NCI-H1105 treated with DMSO at 0.1 percent for 48 hours (cell line): ENCODE data around the gene FKBP8.
"Not testable (repeated sequence)": the region's sequence is repeated elsewhere in the genome, so short reads cannot be mapped to it uniquely, and the experiment has no call there.

Experiments
- DNase-seq: peaks from one replicate; lab custom pipeline; 2025; lab: John Stamatoyannopoulos, UW

The FKBP8 gene

DNA sequence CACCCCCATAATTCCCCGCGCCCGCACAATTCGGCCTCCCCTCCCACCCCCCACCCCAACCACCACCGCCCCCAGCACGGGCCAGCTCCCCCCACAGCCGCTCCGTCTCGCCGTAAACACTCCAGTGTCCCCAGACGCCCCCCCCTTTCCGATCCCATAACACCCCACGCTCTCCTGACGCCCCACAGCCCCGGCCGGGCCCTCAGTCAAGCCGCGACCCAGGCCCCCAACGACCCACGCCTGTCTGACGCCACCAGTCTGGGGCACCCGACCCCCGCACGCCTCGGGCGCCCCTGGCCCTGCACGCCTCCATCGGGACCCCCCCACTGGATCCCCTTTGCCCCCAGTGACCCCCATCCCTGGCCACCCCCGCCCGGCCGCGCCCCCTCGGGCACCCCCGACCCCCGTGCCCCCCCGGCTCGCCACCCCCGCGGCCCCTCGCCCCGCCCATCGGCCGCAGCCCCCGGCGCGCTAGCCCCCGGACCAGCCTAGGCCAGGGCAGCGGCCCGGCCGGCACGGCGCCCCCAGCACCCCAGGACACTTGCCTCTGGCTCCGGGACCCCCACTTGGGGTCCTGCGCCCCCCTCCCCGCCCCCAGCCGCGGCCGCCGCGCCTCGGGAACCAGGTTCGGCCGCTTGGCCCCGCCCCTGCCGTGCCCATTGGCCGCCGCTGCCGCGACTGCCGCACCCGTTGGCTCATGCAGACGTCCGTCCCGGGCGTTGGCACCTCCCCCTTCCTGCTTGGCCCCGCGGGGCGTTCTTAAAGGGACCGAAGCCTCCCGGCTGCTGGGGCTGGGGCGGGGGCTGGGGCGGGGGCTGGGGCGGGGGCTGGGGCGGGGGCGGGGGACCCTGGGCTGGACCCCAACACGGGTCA is at the start of gene FKBP8:
Gene FKBP8, minus strand, starts transcription at position 633 of the 873 bp plus-strand sequence. CDS start 1,603 bp downstream, outside the sequence.
- peak; percentile 86 for DNase-seq

DNA sequence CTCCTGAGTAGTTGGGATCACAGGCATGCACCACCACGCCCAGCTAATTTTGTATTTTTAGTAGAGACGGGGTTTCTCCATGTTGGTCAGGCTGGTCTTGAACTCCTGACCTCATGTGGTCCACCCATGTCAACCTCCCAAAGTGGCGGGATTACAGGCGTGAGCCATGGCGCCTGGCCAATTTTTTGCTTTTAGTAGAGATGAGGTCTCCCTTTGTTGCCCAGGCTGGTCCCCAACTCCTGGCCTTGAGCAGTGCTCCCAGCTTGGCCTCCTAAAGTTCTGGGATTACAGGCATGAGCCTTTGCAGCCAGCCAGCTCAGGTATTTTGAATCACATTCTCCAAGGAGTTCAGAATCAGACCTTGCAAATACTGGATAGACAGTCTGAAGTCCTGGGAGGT is 49.4 kb upstream of the FKBP8 start:
- not testable (repeated sequence) for DNase-seq

DNA sequence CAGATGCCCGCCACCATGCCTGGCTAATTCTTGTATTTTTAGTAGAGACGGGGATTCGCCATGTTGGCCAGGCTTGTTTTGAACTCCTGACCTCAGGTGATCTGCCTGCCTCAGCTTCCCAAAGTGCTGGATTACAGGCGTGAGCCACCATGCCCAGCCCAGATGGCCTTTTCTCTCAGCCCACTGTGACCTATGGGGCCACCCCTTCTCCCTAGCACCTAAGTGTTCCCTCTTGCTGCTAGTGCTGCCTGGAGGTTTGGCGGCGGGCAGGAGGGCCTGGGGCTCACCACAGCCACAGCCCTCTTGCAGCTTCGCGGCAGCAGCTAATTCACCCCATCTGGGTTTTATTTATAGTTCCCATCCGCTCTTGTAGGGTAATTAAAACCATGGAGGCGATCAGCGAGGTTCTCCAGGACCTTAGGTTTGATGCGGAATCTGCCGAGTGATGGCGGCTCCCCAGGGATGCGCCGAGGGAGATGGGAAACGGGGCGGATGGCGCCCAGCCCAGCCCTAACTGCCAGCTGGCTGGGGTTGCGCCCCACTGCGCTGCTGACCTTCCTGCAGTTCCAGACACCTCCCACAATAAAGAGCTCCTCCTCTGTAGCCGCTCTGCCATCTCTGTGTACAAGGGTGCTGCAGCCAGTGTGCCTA is 48.5 kb upstream of the FKBP8 start:
- DNase-seq: no peak

DNA sequence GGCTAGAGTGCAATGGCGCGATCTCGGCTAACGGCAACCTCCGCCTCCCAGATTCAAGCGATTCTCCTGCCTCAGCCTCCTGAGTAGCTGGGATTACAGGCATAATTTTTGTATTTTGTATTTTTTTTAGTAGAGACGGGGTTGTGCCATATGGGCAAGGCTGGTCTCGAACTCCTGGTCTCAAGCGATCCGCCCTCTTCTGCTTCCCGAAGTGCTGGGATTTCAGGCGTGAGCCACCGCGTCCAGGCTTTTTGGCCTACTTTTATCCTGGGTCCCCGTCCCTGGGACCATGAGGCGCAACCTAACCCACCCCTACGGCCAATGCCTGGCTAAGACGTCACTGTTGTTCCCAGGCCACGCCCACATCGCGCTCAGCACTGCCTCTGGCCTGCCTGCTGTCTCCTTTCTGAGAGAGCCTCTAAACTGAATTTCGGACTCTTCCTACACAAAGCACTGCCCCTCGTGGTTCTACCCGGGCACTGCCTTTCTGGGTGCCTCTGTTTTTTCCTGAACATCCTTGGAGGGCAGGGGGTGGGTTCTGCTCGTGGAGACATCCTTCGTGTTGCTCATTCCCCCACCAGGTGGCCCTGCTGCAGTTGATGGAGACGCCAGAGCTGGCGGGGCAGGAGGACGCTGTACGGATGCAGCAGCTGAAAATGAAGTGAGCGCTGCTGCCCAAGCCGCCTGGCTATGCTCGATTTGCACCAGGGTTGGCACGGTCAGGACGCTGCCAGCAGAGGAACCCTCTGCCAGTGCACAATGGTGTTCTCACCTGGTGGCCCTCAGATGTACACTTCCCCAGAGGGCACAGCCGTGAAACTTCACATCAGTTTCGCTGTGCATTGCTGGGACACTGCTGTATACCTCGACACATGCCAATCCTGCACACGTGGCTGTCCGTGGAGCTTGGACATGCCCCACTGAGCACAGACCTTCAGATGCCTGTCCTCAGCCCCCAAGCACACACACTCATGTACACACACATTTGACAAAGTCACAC is 47.2 kb upstream of the FKBP8 start:
- DNase-seq: peak; percentile 99

DNA sequence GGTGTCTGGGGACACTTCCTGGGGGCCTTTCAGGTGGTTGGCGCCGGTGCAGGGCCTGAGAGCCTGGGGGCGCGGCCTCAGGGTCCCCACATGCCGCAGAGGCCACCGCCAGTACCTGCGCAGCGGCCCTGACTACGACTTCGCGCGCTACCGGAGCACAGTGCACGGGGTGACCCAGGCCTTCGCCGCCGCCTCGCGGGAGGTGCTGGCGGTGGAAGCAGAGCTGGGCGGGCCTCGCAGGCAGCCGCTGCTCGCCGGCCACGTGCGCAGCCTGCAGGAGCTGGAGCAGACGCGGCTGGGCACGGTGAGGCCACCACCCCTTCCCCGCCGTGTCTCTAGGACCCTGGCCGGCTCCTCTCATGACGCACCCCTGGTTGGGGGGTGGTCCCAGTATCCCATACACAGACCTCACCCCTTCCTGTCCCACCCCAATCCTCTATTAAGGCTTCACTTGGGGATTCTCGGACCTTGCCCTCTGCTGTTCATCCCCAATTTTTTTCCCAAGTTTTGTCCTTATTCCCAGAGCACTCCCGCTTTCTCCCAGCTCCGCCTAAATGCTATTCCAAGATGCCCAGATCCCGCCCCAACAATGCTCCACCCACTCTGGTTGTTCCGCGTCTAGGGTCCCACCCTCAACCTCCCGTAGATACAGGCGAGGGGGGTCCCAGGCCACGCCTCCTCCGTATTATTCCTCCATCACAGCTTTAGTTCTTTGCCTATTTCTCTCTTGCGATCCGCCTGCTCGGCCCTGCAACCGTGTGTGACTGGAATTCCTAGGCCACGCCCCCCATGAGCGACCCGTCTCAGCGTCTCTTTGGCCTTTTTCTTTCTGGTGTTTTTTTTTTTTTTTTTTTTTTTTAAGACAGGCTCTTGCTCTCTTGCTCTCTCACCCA is 46.3 kb upstream of the FKBP8 start:
- peak; percentile 89 for DNase-seq

DNA sequence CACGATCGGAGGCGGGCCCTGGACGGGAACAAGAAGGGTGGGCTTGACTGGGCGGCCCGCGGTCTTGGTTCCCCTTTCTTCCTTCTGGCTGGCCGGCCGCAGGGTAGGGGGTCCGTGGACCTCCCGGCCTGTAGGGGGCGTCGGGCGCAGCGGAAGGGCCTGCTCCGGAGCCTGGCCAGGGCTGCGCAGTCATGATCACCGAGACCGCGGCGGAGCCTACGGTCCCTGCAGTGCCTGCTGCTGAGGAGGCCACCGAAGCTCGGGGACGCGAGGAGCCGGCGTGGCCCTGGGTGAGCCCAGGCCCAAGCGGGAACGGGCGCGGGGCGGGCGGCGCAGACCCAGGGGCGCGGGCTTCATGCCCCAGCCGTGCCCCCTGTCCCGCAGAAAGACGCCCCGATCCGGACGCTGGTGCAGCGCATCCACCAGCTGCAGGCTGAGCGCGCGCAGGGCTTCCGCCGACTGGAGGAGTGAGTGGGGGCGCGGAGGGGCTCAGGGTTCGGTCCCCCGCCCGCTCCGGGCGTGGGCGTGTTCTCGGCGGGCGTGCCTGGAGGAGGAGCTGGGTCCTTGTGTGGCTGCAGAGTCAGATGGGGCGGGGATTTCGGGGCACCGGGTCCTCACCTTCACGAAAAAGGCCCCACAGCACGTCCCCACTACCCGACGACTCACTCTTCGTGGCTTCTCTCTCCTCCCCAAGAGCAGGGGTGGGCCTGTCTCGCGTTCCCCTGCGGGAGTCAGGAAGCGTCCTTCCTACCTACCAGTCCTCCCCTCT is 45.4 kb upstream of the FKBP8 start, which contains the start of gene REX1BD:
Gene REX1BD, plus strand, starts transcription at position 188 of the 769 bp plus-strand sequence. Its CDS starts 4 bp downstream, at position 192.
- peak; percentile 77 for DNase-seq

DNA sequence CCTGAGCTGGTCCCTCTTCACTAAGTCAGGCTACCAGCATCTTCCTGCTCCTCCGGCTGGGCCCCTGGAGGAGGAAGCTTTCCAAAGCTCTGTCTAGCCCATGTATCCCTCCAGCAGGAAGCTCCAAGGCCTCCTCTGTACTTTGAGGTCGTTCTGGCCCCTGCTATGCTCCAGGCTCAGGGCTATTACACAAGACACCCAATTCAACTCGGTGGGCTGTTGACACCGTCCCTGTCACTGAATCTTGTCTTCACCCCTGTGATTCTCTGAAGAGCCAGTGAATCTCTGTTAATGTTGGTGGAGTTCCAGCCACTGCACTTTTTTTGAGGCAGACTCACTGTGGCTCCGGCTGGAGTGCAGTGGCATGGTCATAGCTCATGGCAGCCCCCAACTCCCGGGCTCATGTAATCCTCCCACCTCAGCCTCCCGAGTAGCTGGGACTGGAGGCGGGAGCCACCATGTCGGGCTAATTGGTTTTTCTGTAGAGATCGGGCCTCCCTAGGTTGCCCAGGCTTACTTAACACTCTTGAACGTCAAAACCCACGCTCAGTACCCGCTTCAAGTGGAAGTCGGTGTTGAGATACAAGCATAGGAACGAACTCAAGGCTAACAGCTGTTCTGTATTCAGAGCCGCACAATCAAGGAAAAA is 44.7 kb upstream of the FKBP8 start:
- DNase-seq: no peak

DNA sequence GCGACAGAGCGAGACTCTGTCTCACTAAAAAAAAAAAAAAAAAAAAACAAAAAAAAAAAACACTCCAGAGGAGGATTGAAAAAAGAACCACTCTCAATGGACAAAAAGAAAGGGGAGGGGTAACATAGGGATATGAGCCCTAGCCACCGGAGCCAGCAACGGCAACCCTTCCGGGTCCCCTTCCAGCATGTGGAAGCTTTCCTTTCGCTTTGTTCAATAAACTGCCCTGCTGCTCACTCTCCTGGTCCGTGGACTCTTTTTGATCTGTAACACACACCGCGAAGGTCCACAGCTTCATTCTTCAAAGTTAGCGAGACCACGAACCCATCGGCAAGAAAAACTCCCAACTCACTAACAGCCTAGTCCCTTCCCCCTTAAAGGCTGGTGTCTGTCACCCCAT is 44.2 kb upstream of the FKBP8 start:
- DNase-seq: no peak

DNA sequence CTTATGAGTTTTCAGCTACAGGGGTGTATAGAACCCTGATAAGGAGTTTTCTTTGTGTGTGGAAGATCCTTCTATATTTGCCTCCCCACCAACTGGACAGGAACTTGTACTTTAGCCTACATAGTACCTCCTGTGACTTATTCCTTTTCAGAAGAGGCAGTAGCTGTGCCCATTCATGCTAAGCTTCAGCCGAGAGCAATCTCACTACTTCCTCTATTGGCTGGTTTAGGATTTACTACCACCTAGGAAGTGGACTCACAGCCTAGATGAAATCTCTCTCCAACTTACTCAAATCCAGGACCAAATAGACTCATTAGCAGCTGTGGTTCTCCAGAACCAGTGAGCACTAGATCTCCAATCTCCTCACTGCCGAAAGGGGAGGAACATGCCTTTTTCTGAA is 42.9 kb upstream of the FKBP8 start:
- DNase-seq: no peak

DNA sequence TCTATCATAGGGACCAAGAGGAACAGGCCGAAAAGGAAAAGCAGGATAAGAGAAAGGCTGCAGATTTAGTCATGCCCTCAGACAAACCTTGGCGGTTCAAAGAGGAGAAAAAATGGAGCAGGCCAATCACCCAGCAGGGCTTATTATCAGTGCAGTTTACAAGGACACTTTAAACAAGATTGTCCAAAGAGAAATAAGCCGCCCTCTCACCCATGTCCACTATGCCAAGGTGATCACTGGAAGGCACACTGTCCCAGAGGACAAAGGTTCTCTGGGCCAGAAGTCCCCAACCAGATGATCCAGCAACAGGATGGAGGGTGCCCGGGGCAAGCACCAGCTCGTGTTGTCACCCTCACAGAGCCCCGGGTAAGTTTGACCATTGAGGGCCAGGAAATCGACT is 36.9 kb upstream of the FKBP8 start:
- DNase-seq: no peak

DNA sequence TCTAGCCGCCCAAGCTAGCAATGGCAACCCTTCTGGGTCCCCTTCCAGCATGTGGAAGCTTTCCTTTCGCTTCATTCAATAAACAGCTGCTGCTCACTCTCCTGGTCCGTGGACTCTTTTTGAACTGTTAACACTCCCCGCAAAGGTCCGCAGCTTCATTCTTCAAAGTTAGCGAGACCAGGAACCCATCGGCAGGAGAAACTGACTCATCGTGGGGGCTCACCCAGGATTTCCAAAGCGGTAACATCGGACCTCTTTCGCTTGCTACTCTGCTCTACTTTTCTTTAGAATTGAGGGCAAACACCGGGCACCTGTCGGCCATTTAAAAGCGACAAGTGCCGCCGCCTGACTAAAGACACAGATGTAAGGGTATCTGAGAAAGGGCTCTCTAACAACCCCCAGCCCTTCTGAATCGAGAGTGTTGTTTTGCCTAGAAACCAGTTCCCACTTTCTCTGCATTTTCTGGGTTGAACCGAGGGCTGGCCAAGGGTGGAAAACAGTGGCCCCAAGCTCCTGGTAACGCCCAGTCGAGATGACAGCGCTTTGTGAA is 34.1 kb upstream of the FKBP8 start:
- no peak for DNase-seq

DNA sequence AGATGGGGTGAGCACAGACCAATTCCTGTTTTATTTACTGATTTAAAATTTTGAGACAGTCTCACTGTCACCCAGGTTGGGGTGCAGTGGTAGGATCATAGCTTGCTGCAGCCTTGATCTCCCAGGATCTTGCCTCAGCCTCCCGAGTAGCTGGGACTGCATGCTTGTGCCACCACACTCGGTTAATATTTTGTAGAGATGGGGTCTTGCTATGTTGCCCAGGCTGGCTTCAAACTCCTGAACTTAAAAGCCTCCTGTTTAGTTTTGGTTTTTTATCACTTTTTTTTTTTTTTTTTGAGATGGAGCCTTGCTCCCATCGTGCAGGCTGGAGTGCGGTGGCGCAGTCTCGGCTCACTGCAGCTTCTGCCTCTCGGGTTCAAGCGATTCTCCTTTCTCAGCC is 33.0 kb upstream of the FKBP8 start:
- DNase-seq: no peak

DNA sequence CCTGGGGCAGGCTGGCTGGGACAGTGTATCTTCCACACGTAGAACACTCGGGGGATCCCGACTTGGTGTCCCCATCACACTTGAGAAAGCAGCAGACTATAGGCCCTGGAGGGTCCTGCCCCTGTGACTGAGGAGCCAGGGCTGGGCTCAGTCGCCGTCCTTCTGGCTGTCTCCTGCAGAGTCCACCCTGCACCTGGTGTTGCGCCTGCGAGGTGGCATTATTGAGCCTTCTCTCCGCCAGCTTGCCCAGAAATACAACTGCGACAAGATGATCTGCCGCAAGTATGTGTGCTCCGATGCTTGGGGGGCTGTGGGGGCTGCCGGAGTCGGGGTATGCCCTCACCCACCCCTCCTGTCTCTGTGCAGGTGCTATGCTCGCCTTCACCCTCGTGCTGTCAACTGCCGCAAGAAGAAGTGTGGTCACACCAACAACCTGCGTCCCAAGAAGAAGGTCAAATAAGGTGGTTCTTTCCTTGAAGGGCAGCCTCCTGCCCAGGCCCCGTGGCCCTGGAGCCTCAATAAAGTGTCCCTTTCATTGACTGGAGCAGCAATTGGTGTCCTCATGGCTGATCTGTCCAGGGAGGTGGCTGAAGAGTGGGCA is 31.4 kb upstream of the FKBP8 start:
- DNase-seq: no peak

DNA sequence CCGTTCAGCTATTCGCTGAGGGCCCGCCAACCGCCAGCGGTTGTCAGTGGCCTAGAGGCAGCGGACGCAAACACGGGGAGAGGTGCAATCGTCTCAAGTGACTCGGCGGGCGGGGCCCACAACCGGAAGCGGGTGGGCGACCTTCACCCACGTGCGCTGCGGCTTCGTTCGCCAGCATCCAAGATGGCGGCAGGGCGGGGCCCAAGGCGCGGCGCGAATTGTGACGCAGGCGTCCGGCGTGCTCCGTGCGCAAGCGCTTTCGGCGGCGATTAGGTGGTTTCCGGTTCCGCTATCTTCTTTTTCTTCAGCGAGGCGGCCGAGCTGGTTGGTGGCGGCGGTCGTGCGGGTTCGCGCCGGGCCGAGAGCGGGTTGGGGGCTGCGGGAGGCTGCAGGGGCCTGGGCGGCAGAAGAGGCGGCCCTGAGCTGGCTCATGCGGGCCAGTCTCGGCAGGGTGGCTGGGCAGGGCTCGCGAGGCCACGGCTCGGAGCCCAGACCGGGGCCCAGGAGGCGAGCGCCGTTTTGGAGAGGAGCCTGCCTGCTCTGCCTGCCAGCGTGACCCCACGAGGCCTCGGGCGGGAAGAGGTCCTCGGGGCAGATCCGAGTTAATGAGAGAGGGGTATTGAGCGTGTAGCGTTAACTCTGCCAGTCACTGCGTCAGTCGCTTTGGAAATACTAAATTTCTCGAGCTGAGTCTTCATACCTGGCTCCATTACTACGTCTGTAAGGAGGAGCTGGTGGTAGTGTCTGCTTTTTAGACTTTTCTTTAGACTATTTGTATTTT is 28.4 kb upstream of the FKBP8 start, which contains the start of gene UBA52:
Gene UBA52, plus strand, starts transcription at position 294 of the 781 bp plus-strand sequence. CDS start 1,444 bp downstream, outside the sequence.
- DNase-seq: peak; percentile 97

DNA sequence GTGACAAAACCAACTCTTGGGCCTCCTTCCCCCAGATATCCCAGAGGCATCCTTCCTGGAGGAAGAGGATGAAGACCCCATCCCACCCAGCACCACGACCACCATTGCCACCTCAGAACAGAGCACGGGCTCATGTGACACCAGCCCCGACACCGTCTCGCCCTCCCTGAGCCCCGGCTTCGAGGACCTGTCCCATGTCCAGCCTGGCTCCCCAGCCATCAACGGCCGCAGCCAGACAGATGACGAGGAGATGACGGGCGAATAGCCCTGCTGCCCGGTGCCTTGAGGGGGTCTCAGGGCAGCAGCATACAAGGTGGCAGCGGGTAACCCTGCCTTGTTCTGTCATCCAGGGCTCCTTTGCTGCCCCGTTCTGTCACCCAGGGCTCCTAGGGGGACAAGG is 25.0 kb upstream of the FKBP8 start:
- no peak for DNase-seq

DNA sequence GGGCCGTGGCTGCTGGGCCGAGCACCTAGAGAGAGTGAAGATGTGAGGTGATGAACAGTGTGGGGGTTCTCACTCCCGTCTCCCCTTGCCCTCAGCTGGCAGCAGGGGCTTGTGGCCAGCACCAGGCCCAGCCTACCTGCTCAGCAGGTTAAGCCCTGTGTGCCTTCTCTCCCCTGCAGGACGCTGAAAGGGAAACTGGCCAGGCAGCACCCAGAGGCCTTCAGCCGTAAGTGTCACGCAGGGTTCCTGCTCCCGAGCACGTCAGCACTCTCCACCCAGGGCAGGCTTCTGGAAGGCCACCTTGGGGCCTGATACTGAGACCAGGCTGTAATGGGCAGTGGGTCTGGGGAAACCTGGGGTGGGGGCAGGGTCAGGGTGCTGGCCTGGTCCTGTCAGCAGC is 23.6 kb upstream of the FKBP8 start:
- DNase-seq: no peak

DNA sequence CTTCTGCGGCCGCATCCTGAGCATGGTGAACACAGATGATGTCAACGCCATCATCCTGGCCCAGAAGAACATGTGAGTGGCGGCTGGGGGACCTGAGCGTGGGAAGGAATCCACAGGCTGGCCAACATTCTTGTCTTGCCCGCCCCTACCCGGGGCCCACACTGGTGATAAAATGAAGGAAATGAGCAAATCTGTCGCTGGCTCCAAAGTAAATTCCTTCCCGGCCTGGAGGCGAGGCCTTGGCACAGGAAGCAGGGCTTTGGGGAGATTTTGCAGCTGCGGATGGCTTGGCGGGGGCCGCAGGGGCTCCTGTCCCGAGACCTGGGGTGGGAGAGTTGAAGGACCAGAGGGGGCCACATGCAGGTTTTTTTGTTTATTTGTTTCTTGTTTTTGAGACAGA is 18.7 kb upstream of the FKBP8 start:
- no peak for DNase-seq

DNA sequence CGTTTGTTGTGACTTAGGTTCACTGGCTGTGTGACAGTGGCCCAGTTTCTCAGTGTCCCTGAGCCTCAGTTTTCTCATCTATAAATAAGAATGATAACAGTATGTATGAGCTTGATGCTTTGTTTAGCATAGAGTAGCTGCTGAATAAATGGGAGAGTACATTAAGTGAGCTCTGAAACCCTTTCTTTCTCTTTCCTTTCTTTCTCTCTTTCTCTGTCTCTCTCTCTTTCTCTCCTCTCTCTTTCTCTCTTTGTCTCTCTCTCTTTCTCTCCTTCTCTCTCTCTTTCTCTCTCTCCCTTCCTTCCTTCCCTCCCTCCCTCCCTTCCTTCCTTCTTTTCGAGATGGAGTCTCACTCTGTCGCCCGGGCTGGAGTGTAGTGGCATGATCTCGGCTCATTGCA is 16.3 kb upstream of the FKBP8 start:
- no peak for DNase-seq
